Measurements from ENCODE around the gene DNAH17.
A peak's percentile ranks its signal among the peaks of the same experiment; 100 is the strongest.

Gene DNAH17

DNA sequence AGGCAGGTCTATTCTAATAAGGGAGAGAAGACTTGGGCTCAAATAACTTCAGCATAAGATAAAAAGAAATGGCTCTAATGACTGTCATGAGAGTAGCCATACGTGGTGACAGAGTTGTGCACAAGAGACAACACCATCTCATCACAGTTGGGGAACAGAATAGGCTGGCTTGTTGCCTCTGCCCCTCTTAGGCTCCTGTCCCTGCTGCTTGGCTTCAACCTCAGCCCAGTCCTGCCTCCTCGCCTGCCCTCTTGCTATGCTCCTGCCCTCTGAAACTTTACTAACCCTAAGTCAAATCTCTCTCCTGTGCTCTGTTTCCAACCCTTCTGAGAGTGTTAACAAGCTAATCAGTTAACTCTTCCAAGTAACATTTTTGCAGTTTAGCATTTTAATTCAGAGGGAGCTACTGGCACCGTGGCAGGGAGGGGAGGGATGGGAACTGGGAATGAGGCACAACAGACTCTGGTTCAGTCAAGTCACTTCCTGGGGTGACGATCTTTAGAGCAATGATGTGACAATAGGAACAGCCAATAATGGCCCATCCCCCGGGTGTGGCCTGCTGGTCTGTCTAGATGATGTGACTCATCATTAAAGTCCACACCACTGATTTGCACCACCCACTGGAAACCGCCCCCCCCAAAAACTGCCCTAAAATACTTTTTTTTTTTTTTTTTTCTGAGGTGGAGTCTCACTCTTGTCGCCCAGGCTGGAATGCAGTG is 35.5 kb downstream of the DNAH17 start:
- no peak for ATAC-seq

DNA sequence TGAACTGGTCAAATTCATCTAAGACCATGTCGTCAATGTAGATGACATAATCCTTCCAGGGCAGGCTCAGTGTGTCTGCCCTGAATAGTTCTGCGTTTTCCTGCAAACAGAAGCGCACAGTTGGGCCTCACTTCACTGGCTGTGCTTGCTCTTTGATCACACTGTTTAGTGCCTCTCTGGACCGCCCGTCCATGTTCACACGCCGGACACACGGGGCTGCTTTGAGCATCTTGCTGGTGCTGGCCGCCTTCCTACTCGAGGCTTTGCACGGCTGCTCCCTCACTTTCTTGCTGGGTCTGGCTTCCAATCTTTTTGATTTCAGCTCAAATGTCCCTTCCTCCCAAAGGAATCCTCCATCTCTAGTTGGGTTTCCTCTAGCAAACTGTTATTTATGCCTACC is 37.4 kb downstream of the DNAH17 start:
- ATAC-seq: no peak

DNA sequence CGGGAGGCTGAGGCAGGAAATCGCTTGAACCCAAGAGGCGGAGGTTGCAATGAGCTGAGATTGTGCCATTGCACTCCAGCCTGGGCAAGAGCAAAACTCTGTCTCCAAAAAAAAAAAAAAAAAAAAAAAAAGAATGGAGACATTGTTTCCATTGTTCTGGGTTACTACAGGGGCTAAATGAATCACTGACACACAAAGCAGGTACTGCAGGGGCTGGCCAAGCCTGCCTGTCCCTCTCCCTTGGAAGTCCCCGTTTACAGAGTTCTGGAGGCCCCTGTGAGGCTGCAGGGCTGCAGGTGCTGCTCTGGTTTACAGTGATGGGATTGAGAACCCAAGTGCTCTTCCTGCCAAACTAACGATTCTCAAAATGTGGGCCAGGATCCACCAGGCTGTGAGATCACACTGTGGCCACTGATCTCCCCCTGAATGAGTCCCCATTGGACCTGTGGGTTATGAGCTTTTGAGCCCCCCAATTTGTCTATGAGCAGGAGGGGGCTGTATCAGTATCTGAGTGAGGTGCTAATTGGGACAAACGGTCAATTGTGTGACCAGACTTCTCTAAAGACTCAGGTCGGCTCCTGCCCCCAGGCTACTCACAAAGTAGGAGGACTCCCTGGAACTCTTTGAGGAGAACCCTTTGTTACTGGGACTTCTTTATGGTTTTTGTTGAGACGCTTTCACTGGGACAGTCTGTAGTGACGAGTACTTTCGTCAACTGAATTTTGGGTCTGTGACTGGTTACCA is 39.0 kb downstream of the DNAH17 start:
- ATAC-seq: peak in 1 of 2 donors; percentile 60

DNA sequence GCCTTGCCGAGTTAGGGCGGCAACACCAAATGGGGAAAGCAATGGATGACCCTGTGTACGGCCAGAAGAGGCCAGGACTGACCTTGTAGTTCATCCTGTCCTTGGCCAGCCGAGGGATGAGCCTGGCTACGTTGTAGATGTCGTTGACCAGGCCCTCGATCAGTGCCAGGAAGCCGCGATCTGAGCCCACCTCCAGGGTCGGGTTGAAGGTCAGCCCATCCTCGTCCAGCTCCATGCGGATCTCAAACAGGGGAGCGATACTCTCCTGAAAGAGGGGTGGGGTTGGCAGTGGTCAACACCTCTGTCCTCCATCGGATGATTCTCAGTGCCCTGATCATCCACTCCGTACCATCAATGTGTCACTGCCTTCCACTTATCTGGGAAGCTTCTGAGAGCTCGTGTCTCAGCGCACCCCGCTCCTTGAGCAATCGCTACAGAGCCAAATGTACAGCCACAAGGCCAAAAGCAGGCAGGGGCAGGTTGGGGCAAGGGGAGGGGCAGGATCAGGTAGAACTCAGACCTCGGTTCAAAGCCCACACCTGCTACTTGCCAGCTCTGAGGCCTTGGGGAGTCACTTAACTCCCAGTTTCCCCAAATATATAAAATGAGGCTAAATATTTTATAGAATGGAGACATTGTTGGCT is 39.9 kb downstream of the DNAH17 start:
- ATAC-seq: no peak

DNA sequence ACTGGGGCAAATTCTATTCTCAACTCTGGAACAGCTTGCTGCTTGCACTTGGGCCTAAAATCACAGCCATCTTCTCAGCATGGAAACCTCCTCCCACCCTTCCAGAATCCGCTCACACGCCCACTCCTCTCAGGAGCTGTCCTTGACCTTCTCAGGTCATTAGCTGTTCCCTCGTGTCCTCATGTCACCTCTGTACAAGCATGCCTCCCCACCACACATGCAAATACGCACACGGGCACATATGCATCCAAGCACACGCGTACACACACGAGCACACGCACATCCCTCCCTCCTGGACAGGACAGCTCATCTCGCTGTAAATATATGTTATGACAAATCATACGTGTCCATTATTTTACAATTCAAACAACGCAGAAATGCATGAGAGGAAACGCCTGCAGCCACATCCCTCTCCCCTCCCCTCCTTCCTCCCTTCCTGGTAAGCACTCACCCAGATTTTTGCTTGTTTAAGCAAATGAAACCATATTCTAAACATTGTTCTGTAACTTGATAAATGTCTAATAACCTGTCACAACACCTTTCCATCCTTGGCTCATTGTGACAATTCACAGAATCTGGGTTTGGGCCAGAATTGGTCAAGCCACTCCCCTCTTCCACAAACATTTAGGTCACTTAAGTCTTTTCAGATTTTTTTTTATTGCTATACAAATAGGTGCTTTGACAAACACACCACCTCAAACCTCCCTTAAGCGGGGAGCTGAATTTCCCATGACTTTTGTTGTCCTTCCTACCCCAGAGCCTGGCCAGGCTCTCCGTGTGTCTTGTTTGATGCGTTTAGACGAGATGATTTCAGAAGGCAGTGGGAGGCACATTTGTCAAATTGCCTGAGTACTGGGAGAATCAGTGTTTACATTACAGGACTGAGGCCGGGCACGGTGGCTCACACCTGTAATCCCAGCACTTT is 41.7 kb downstream of the DNAH17 start:
- peak in 1 of 2 donors; percentile 17 for ATAC-seq

DNA sequence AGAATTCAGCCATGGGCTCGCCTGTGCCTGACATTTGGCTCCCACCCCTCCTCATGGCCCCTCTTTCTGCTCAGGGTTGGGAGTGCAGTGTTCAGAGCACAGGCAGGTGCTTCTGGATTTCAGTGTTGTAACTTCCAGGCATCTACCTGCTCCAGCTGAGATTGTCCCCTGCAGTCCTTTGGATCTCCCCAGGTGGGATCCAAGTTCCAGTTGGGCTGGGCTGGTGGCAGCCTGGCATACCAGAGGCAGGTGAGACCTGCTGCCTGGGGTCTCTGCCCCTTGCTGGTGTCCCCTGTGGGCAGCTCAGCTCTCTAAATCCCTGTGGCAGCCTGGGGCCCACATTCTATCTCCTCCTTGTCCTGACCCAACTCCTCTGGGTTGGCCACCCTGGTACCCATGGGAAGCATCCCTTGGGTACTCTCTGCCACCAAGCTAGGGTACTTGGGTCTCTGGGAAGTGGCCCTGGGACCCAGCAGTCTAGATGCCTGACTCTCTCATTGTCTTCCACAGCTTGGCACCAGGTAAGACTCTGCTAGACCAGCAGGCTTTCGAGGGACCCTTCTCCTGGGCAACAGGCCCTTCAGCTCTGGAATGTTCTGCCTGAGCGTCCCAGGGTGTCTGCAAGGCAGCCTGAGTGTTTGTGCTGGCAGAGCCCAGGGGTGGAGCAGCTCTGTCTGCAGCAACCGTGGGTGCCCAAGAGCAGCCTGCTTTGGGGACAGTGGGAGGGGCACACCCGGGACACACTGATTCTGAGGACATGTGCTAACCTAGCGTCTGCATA is 42.5 kb downstream of the DNAH17 start:
- no peak for ATAC-seq

DNA sequence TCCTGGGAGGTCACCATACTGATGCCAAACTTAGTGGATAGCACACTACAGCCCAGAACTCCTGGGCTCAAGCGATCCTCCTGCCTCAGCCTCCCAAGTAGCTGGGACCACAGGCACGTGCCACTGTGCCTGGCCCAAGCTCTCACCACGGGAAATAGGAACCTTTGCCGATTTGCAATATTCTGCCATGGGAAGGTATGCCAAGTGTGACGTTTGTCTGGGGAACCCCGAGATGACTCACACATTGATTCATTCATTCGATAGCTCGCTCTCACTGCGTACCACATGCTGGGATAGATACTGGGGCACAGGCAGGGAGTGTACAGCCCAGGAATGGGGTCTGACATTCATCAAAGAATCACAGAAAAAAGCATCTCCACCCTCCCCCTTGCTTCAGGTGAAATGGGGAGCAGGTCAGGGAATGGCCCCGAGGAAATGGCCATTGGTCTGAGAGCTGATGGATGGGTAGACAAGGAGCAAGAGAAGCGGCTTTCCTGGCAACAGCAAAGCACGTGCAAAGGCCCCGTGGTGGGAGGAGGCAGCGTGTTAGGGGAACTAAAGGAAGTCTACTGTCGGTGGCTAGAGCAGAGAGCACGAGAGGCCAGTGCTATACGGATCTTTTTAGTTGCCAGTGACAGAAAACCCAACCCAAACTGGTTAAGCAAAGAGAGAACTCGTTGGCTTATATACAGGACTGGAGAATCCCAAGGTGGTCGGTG is 44.1 kb downstream of the DNAH17 start:
- peak; percentile 56 to 84 for ATAC-seq

DNA sequence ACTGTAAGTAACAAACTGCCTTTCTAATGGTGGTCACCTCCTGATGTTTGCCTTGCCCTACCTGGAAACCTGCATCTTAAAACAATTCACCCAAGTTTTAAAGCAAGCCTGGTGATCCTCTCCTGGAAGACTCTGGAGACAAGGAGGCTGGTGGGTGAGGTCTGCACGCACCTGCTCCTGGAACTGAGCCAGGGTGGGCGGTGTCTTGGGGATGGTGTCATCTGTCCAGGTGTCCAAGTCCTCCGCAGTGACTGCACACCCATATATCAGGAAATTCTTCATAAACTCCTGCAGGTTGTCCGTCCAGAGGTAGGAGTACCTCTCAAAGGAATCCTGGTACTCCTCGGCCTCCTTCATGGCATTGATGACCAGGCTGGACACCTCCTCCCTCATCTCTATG is 44.9 kb downstream of the DNAH17 start:
- ATAC-seq: no peak

DNA sequence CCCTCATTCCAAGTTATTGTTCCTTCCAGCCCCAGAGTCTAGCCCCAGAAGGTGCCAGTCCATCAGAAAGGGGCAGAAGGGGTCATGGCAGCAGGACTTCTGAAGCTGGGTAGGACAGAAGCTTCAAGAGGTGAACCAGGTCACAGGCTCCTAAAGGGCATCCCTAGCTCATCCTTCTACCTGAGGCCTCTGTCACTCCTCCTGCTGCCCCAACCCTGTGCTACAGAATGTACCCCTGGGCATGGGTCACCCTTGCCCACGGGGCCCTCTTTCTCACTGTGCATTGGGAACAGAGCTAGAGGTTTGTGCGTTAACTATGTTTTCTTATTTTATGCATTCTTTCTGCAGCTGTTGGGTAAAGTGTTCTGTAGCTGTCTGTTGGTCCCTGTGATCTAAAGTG is 46.5 kb downstream of the DNAH17 start:
- no peak for ATAC-seq

DNA sequence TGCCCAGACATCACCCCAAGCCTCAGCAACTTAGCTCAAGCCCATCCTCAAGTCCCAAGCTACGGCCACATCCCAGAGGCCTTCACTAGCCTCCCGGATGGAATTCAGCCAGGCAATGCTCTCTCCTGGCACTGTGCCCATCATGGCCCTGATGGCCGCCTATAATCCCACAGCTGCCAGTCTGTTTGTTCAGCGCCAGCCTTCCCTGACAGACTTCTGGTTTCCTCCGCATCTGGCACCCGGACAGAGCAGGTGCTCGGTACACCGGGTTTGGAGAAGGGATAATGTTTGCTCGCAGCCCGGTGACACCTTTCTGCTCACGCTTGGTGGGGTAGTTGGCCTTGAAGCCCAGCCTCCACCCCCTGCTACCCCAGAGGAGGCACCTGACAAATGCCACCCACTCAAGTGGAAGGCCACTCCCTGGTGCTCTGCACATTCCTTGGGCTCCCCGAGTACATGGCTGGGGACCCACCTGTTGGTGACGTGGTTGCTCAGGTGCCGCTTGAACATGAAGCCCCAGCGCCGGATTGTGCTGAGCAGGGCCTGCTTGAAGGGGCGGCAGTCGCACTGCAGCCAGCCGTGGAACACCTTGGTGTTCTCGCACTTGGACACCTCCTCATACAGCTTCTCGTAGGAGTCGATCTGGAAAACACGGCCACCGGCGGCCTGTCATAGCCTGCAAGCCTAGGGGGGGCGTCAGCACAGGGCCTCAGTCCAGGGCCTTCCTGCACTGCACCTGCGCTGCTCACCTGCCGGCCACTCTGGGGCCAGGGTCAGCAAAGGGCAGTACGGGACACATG is 47.1 kb downstream of the DNAH17 start:
- no peak for ATAC-seq

DNA sequence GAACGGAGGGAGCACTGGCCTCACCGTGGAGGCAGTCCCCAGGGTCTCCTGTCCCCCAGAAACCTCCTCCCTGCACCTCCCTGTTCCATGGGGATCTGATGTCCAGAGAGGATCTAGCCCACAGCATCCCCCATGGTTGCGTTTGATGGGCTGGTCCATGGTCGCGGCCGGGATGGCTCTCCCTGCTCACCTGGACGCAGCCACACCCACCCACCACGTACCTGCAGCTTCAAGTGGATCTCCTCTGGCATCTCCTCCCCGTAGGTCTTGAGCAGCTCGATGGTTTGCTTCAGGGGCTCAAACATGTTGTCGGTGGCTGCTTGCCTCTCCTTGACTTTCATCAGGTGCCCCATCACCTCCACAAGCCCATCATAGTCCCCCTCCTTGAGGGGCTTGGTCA is 47.9 kb downstream of the DNAH17 start:
- ATAC-seq: no peak

DNA sequence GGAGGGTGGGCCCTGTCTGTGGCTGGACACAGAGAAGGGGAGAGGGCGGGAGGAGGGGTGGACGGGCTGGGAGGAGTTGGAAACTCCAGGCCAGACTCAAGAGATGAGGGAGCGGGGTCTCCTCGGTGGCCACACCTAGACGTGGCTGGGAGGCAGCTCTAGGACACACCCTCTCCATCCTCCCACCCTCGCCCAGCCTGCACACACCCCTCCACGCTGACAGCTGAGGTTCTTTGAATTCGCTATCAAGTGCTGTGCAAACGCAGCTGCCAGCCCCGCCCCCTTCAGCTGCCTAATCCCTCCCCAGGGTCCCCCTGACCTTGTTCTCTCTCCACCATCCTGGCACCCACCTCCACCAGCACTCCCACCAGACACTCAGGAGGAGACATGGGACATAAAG is 48.7 kb downstream of the DNAH17 start:
- ATAC-seq: no peak

DNA sequence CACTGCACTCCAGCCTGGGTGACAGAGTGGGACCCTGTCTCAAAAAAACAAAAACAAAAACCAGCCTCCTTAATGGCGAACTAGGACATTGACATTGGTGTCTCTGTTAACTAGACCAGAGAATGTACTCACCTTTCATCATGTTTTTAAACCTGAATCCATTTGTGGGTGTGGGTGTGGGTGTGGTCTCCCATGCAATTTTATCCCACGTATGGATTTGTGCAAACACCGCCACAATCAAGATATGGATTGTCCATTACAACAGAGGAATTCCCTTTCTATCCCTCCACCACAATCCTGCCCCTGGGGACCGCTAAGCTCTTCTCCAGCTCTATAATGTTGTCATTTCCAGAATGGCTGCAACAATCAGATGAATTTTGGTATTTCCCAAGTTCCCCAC is 49.9 kb downstream of the DNAH17 start:
- no peak for ATAC-seq

DNA sequence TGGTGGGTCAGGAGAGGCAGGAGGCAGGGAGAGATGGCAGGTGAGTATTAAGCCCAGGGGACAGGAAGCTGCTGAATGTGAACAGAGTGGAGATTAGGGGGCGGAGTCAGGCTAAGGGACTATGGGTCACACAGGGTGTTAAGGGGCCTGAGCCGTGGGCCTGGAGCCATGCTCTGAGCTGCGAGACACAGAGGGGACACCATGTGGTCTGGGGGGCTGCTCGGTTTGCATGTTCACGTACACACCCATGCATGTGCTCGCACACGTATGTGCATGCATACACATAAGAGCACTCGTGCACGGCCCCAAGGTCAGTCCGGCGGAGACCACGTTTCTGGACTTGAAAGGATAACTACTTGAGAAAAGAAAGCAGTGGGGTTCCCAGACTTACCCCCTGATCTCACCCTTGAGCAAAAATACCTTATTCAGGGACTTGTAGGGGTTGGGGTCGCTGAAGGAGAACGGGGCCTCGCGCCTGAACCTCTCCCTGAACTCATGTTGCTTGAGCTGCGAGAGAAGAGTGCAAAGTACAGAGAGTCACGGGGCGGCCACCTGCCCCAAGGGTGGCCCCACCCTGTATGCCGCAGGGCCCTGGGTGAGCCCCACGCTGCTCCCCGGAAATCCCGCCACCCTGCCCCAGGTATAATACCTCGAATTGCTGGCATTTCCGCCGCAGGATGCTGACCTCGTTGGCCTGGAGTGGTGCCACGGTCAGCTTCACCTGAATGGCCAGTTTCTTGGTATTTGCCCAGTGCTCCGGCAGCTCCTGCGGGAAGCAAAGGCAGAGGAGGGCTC is 50.8 kb downstream of the DNAH17 start:
- no peak for ATAC-seq

DNA sequence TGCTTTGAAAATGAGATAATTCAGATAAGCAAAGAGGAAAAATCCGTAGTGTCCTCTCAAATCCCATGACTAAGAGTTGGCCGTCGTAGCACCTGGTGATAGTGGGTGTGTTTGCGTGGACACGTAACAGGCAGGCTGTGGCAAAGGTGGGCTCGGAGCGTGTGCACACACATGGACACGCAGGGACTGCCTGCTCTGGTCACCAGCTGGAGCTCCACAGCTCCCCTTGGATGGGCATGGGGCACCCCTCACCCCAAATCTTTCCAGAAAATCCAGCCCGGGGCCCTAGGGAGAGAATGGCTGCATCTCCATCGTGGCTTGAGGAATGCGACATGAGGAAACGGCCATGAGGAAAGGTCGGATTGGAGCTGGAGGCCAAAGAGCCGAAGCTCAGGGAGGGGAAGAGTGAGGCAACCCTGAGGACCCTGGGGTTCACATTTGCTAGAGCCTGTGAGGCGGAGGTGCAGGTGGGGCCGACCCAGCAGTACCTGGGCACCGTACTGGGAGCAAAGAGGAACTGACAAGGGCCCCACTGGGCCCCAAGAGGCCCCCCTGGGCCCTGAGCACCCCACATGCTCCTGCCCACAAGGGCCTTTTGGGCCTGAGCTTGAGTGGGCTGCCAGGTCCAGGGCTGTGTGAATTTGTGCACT is 51.6 kb downstream of the DNAH17 start:
- no peak for ATAC-seq

DNA sequence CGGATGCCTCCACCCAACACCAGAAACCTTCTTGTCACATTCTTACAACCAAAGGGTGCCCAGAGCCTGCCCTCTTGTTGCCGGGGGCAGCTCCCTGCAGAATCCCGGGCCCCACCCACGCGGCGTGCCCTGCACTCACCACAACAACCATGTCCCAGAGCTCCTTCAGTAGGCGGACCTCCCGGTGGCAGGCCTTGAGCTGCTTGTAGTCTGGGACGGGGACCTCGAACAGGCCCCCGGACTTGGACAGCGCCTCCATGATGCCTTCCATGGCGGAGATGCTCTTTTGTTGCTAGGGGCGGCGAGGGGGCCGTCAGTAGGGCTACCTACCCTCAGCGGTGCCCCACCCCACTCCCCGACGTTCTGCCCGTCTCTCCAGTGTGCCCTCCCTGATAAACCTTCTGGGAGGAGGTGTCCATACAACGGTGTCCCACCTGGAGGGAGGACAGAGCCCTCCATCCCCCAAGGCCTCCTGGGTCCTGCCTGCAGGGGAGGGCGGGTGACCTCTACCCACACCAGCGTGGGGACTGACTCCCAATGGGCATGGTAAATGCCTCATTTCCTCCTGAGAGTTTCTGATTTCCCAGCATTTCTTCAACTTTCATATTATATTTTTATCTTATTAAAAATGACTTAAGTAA is 52.2 kb downstream of the DNAH17 start:
- ATAC-seq: no peak

DNA sequence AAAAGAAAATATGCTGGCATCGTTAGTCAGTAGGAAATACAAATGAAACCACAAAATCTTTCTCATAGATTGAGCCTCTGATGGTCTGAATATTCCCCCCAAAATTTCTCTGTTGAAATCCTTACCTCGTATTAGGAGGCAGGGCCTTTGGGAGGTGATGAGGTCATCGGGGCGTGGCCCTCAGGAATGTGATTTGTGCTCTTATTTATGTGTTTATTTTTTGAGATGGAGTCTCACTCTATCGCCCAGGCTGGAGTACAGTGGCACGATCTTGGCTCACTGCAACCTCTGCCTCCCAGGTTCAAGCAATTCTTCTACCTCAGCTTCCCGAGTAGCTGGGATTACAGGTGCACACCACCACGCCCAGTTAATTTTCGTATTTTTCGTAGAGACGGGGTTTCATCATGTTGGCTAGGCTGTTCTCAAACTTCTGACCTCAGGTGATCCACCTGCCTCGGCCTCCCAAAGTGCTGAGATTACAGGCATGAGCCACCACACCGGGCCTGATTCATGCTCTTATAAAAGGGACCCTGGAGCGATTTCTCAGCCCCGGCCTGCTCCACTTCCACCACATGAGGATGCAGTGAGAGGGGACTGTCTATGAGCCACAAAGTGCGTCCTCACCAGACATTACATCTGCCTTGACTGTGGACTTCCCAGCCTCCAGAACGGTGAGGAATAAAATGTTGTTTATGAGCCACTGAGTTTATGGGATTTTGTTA is 53.1 kb downstream of the DNAH17 start:
- ATAC-seq: no peak

Measured in activated CD4-positive, CD25-positive, alpha-beta regulatory T cell treated with anti-CD3 and anti-CD28 coated beads, Interleukin-2, amount 50 U/mL, for 24 hours (primary cell).